Fibroblast of lung (primary cell): ENCODE results near the gene KRT25.

Experiments
- CTCF ChIP-seq, 2 donors: IDR thresholded peaks in 1 of 2; conservative IDR thresholded peaks in 1 of 2; 1 replicate in 1 of 2; 2 replicates in 1 of 2; pipeline ENCODE4 v1.5.1; 2011 to 2012; ENCODE audit warnings: low read length in 2 of 2, control low read depth in 1 of 2, inconsistent platforms in 1 of 2, low read depth in 1 of 2, mild to moderate bottlenecking in 1 of 2
- EZH2 ChIP-seq: IDR thresholded peaks from 2 replicates; pipeline ENCODE4 v1.5.1; 2012; ENCODE audit warnings: low read length, control low read depth, mild to moderate bottlenecking; ENCODE audit errors: missing control alignments

DNA sequence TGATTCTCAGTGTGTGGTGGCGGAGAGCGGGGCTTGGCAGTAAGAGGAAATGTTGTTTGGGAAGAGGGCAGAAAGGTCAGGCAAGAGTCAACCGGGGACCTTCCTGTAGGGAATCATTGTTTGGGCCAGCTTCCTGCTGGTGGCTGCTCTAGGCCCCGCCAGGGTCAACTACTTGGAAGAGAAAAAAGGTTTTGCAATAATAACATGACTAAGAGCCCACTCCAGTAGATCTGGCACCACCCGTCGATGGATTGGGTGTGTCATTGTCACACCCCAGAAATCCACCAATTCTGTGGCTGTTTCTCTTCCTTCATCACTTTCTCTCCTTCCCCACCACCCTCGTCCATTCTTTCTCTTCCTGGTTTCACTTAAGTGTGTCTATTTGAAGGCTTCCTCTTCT lies 47.4 kb downstream of the KRT25 start:
- TF ChIP-seq CTCF (conservative IDR thresholded peaks at IDR 0.05 in 1 of 2, IDR thresholded peaks at IDR 0.05 in 1 of 2; ENCODE audit: low read depth in 1 of 2, low read length in 2 of 2) (no peak), EZH2 (no peak)
